ENCODE data around the gene MAST4.

Gene MAST4

DNA sequence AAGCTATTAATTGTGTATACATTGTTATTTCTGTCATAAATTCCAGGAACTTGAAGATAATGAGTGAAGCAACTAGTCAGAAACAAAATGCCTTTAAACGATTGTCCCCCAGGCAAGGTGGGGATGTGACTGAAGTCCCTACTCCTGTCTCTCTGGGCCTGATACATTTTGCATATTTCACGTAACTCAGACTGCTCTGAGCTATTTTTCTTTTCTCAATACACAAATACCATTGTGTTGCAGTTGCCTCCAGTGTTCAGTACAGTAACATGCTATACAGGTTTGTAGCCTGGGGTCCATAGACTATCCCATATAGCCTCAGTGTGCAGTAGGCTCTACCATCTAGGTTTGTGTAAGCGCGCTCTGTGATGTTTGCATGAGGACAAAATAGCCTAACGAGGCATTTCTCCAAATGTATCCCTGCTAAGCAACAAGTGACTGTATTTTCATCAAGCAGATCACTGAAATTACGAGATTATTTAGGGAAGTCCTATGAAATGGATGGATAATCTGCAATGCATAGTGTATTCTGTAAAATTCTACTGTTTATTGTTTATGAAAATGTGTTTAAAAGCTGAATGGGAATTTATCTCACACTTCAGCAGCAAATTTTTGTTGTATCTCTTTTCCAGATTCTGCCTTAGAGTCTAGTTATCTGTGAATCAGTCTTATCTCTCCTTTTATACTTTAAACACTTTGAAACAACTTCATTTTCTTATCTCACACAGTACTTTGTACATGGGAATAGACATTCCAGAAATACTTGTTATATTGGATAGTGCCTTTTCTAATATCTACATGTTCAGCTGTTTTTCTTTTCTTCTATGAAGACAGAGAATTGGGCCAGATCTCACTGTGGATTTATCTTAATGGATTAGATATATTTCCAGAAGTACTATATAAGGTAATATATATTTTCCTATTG, 449.9 kb downstream of the MAST4 start:
- Histone ChIP-seq H3K27ac (ENCODE audit: extremely low read depth, low read depth, low read length) (no peak overlapping the region), H3K4me3 (ENCODE audit: low read depth, low read length) (no peak overlapping the region), H3K9me3 (ENCODE audit: control insufficient read depth, insufficient read depth, low read depth, low read length) (no peaks in the 10 kb centered on the region), H3K4me1 (ENCODE audit: control insufficient read depth, insufficient read depth, low read length) (no peaks in the 10 kb centered on the region), H3K36me3 (ENCODE audit: control insufficient read depth in 2 of 2, insufficient read depth in 1 of 2, low read length in 2 of 2) (no peaks in the 10 kb centered on the region)
- ChIA-PET CTCF (interaction anchor here (0.6 to 0.8 kb wide), 3 partner anchors 57 to 402 kb away, joined by 3 to 7 read pairs (median 3); no protein-coding TSS in a partner anchor), POLR2A (no interaction called here)
- TF ChIP-seq ZNF658 (tag by site-specific recombination; IDR thresholded peaks at IDR 0.05) (no peak), ZNF837 (tag by site-specific recombination; IDR thresholded peaks at IDR 0.05) (no peak), HOXC10 (CRISPR knock-in tag; IDR thresholded peaks at IDR 0.05) (no peak), ZNF623 (tag by site-specific recombination; IDR thresholded peaks at IDR 0.05) (no peak), ZNF596 (tag by site-specific recombination; IDR thresholded peaks at IDR 0.05) (no peak), ZNF416 (tag by site-specific recombination; IDR thresholded peaks at IDR 0.05) (no peak), ZNF211 (tag by site-specific recombination; IDR thresholded peaks at IDR 0.05; ENCODE audit: low read depth) (no peak), ZNF311 (tag by site-specific recombination; IDR thresholded peaks at IDR 0.05; ENCODE audit: borderline replicate concordance) (no peak), ZNF610 (tag by site-specific recombination; IDR thresholded peaks at IDR 0.05; ENCODE audit: borderline replicate concordance) (no peak), ZNF514 (tag by site-specific recombination; IDR thresholded peaks at IDR 0.05) (no peak), SCRT2 (tag by site-specific recombination; IDR thresholded peaks at IDR 0.05) (peak; percentile 71; the same call in 1 of the 2 replicates), ZEB2 (tag by site-specific recombination; IDR thresholded peaks at IDR 0.05) (no peak), ZFP37 (tag by site-specific recombination; IDR thresholded peaks at IDR 0.05) (no peak), SCRT1 (tag by site-specific recombination; IDR thresholded peaks at IDR 0.05; ENCODE audit: borderline replicate concordance) (peak; percentile 55; the same call in 1 of the 2 replicates), GLI4 (tag by site-specific recombination; IDR thresholded peaks at IDR 0.05) (no peak)
- TF ChIP-seq, protein P1, sequence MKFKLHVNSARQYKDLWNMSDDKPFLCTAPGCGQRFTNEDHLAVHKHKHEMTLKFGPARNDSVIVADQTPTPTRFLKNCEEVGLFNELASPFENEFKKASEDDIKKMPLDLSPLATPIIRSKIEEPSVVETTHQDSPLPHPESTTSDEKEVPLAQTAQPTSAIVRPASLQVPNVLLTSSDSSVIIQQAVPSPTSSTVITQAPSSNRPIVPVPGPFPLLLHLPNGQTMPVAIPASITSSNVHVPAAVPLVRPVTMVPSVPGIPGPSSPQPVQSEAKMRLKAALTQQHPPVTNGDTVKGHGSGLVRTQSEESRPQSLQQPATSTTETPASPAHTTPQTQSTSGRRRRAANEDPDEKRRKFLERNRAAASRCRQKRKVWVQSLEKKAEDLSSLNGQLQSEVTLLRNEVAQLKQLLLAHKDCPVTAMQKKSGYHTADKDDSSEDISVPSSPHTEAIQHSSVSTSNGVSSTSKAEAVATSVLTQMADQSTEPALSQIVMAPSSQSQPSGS (tag by site-specific recombination; IDR thresholded peaks at IDR 0.05; ENCODE audit: low read depth), result no peak

- H3K36me3 ChIP-seq (ENCODE audit: control insufficient read depth in 2 of 2, insufficient read depth in 1 of 2, low read length in 2 of 2), result no peaks in the 10 kb centered on the region
- H3K4me3 ChIP-seq (ENCODE audit: low read depth, low read length), result no peak overlapping the region
- ChIA-PET CTCF (interaction anchor here (0.8 to 0.9 kb wide), 2 partner anchors 13 to 59 kb away, joined by 3 read pairs; no protein-coding TSS in a partner anchor), POLR2A (no interaction called here)
- TF ChIP-seq GLI4 (tag by site-specific recombination; IDR thresholded peaks at IDR 0.05) (no peak), ZBTB1 (tag by site-specific recombination; IDR thresholded peaks at IDR 0.05) (no peak), FEZF1 (tag by site-specific recombination; IDR thresholded peaks at IDR 0.05) (peak; percentile 81), ZBTB6 (tag by site-specific recombination; IDR thresholded peaks at IDR 0.05) (peak; percentile 86), ZNF140 (tag by site-specific recombination; IDR thresholded peaks at IDR 0.05) (no peak), SCRT2 (tag by site-specific recombination; IDR thresholded peaks at IDR 0.05) (peak; percentile 67), ZBTB17 (tag by site-specific recombination; IDR thresholded peaks at IDR 0.05) (peak; percentile 83), ZNF600 (tag by site-specific recombination; IDR thresholded peaks at IDR 0.05) (0 out of 2 replicates have a peak, but pooled peaks have one; percentile 19), SCRT1 (tag by site-specific recombination; IDR thresholded peaks at IDR 0.05; ENCODE audit: borderline replicate concordance) (0 out of 2 replicates have a peak, but pooled peaks have one; percentile 32), KLF16 (tag by site-specific recombination; IDR thresholded peaks at IDR 0.05) (no peak), BCL11B (tag by site-specific recombination; IDR thresholded peaks at IDR 0.05; ENCODE audit: low read depth) (no peak), ZNF132 (tag by site-specific recombination; IDR thresholded peaks at IDR 0.05; ENCODE audit: borderline replicate concordance) (no peak), ZNF121 (tag by site-specific recombination; IDR thresholded peaks at IDR 0.05) (no peak), EGR2 (tag by site-specific recombination; IDR thresholded peaks at IDR 0.05; ENCODE audit: low read depth) (no peak)
- no peak overlapping the region for H3K27ac ChIP-seq (ENCODE audit: extremely low read depth, low read depth, low read length)
- no peaks in the 10 kb centered on the region for H3K9me3 ChIP-seq (ENCODE audit: control insufficient read depth, insufficient read depth, low read depth, low read length)
- H3K4me1 ChIP-seq (ENCODE audit: control insufficient read depth, insufficient read depth, low read length), result no peaks in the 10 kb centered on the region
These were observed 451.0 kb downstream of the MAST4 start for GRCh38 chr5:67047160-67047559.
